Spleen (tissue), 7 donors: ENCODE measurements around the gene SMARCAL1.

Source experiments
- POLR2AphosphoS5 ChIP-seq, 3 donors: sonication (generic); formaldehyde crosslinking; IDR thresholded peaks; one replicate each; pipeline ENCODE4 v1.5.1; 2017; ENCODE audit warnings: antibody characterized with exemption in 3 of 3
- TF ChIP-seq, protein P1 (sequence below), 11 experiments: fragments of 200-600 bp in 7 of 11; fragments of 450-650 bp in 4 of 11; sonication (generic) in 4 of 11; IDR thresholded peaks in 8 of 11; conservative IDR thresholded peaks in 3 of 11; 1 replicate in 7 of 11; 2 replicates in 4 of 11; pipeline versions ENCODE4 v1.4.0 to v1.8.0; 2016 to 2021; ENCODE audit warnings: antibody characterized with exemption in 11 of 11, inconsistent platforms in 4 of 11, mild to moderate bottlenecking in 1 of 11
- donor health status: DM: no; HTN: no; CAD: no; lungs with moderate emphysema.
- donor health status: DM: no; HTN: no; CAD: no.
- donor health status: DM: no; HTN: no; CAD: no.

DNA sequence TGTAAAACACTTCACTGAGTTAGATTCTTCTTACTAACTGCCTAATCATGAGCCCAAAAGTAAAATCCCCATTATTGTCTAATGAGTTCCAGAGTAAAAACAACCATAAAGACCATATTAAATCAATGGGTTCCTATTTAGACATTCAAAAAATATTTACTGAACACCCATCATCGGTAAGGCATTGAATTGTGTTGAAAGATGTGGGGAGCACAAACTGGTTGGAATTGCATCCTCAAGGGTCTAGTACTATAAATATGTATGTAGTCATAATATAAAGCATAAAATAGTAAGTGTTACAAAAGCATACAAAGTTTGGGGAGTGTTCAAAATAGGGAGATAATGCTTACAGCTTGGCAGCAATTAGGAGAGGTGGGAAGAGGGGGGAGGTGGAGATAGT lies 37.0 kb upstream of the SMARCAL1 start:
- TF ChIP-seq, protein P1, sequence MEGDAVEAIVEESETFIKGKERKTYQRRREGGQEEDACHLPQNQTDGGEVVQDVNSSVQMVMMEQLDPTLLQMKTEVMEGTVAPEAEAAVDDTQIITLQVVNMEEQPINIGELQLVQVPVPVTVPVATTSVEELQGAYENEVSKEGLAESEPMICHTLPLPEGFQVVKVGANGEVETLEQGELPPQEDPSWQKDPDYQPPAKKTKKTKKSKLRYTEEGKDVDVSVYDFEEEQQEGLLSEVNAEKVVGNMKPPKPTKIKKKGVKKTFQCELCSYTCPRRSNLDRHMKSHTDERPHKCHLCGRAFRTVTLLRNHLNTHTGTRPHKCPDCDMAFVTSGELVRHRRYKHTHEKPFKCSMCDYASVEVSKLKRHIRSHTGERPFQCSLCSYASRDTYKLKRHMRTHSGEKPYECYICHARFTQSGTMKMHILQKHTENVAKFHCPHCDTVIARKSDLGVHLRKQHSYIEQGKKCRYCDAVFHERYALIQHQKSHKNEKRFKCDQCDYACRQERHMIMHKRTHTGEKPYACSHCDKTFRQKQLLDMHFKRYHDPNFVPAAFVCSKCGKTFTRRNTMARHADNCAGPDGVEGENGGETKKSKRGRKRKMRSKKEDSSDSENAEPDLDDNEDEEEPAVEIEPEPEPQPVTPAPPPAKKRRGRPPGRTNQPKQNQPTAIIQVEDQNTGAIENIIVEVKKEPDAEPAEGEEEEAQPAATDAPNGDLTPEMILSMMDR (IDR thresholded peaks at IDR 0.05 in 8 of 11, conservative IDR thresholded peaks at IDR 0.05 in 3 of 11) = no peak
- TF ChIP-seq POLR2AphosphoS5 (IDR thresholded peaks at IDR 0.05) = no peak
